GM21515 (cell line): Measurements from ENCODE around the gene PAPLN.
"Not testable (repeated sequence)": the region's sequence is repeated elsewhere in the genome, so short reads cannot be mapped to it uniquely, and the experiment has no call there.

Source experiments
- ATAC-seq: cut with Tn5 transposase; IDR thresholded peaks from one replicate; pipeline ENCODE4 v1.9.1; 2021; ENCODE audit not compliant: unreplicated experiment

Gene PAPLN

GRCh38 chr14:73237219-73237785 lies at the start of gene PAPLN:
TSS of gene PAPLN (plus strand) at chr14:73237506. CDS start at chr14:73239779, 2,273 bp downstream.
- ATAC-seq, result no peak

- no peak for ATAC-seq
Observed at GRCh38 chr14:73188501-73188911, 48.8 kb upstream of the PAPLN start.

- ATAC-seq, result no peak
Observed at GRCh38 chr14:73189651-73190050, 47.7 kb upstream of the PAPLN start.

GRCh38 chr14:73191441-73191840 lies 45.9 kb upstream of the PAPLN start:
- ATAC-seq, result no peak

- not testable (repeated sequence) for ATAC-seq
Observed at GRCh38 chr14:73194306-73194705, 43.0 kb upstream of the PAPLN start.

- no peak for ATAC-seq
Observed at GRCh38 chr14:73198253-73198652, 39.1 kb upstream of the PAPLN start.

- ATAC-seq, result no peak
Observed at GRCh38 chr14:73203527-73203926, 33.8 kb upstream of the PAPLN start.

- no peak for ATAC-seq
Observed at GRCh38 chr14:73207615-73208014, 29.7 kb upstream of the PAPLN start.

- ATAC-seq, result no peak
Observed at GRCh38 chr14:73208390-73208789, 28.9 kb upstream of the PAPLN start.

- no peak for ATAC-seq
Observed at GRCh38 chr14:73208846-73209245, 28.5 kb upstream of the PAPLN start.

- no peak for ATAC-seq
Observed at GRCh38 chr14:73209953-73210352, 27.4 kb upstream of the PAPLN start.

GRCh38 chr14:73211251-73212040 lies 25.9 kb upstream of the PAPLN start:
- no peak for ATAC-seq

- ATAC-seq, result no peak
Observed at GRCh38 chr14:73216030-73216429, 21.3 kb upstream of the PAPLN start.

- no peak for ATAC-seq
Observed at GRCh38 chr14:73217411-73217810, 19.9 kb upstream of the PAPLN start.

- ATAC-seq, result no peak
Observed at GRCh38 chr14:73220061-73220460, 17.2 kb upstream of the PAPLN start.

GRCh38 chr14:73220634-73221033 lies 16.7 kb upstream of the PAPLN start:
- no peak for ATAC-seq

GRCh38 chr14:73221945-73222344 lies 15.4 kb upstream of the PAPLN start:
- no peak for ATAC-seq

- ATAC-seq, result no peak
Observed at GRCh38 chr14:73223049-73223448, 14.3 kb upstream of the PAPLN start.

GRCh38 chr14:73225496-73225895 lies 11.8 kb upstream of the PAPLN start:
- ATAC-seq, result no peak

GRCh38 chr14:73227812-73228781 lies 9.2 kb upstream of the PAPLN start:
- no peak for ATAC-seq

- ATAC-seq, result no peak
Observed at GRCh38 chr14:73230051-73230450, 7.3 kb upstream of the PAPLN start.
